ENCODE measurements around the gene EIF4G1. TPM values are rescaled to one million over a fixed set of nuclear protein-coding genes. Genes with fewer than 3 reads are reported as not detected.

EIF4G1 gene
- total and polyA plus RNA-seq, 2 of the 8 experiments (the other 6 are each of a cell fraction or from before 2014, with no cell fraction given): 318 to 473 TPM

DNA sequence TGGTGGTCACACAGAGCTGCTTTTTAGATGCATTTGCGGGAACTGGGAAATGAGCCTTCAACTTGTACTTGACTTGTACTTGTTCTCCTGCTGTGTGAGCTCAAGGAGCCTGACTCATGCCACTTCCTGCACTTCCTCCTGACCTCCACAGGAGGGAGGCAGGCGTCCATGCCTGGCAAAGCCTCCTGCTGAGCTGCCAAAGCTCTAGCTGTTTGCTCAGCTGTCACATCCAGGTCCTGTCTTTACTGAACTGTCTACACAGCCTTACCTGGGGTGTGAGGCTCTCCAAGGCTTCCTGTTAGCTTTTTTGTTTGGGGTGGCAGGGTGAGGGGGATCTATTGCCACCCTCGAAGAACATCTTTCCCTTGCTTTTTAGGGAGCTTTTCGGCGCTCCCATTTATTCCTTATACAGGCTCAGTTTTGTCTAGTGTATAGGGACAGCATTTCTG lies 57.2 kb downstream of the EIF4G1 start:
- no peak overlapping the region for H3K9ac ChIP-seq (replicated peaks in 1 of 4; ENCODE audit: extremely low read depth in 1 of 4, low read depth in 3 of 4, low read length in 3 of 4)
- POLR2A ChIA-PET (ENCODE audit: partially characterized antibody): interaction anchor here (0.7 to 4.2 kb wide), 10 partner anchors 10 to 185 kb away, joined by 3 to 32 read pairs (median 3); partner anchors contain the start of genes CLCN2, FAM131A and POLR2H
- peaks cover 2 to 12% of the 10 kb centered on the region in 2 experiments for H4K20me1 ChIP-seq (replicated peaks in 1 of 2; ENCODE audit: control insufficient read depth in 1 of 2, insufficient read depth in 2 of 2, low read length in 2 of 2)
- no peaks in the 10 kb centered on the region for H3K23me2 ChIP-seq (ENCODE audit: low read depth, low read length)
- no peaks in the 10 kb centered on the region for H3K9me3 ChIP-seq (ENCODE audit: insufficient read depth in 2 of 2, low read depth in 1 of 2, low read length in 1 of 2)
- H3K4me2 ChIP-seq (ENCODE audit: insufficient read depth in 1 of 2, low read depth in 2 of 2, low read length in 2 of 2): peak overlapping the region in 1 of 2 experiments; percentile 24; a peak in 1 of 4 replicates
- CTCF ChIA-PET (ENCODE audit: partially characterized antibody): interaction anchor here (0.5 to 11.5 kb wide), 51 partner anchors 8 to 444 kb away, joined by 3 to 223 read pairs (median 6); partner anchors contain the start of genes CHRD, CLCN2 and FAM131A
- no peaks in the 10 kb centered on the region for H3K79me1 ChIP-seq (ENCODE audit: low read depth, low read length)
- DNase-seq (ENCODE audit: low read depth in 1 of 2, low spot score in 2 of 2): peak; percentile 77 to 79
- no peak overlapping the region for H3K27ac ChIP-seq (ENCODE audit: low read depth, low read length)
- H3K4ac ChIP-seq (replicated peaks; ENCODE audit: insufficient read length, low read depth, low read length): no peak overlapping the region
- H2AK5ac ChIP-seq (ENCODE audit: low read depth, low read length): no peak overlapping the region
- H4K8ac ChIP-seq (ENCODE audit: extremely low read depth, insufficient read depth, low read length): no peak overlapping the region
- H3K79me2 ChIP-seq (ENCODE audit: control insufficient read depth in 1 of 2, insufficient read depth in 2 of 2, low read length in 2 of 2): no peaks in the 10 kb centered on the region
- no peak overlapping the region for H3K23ac ChIP-seq (ENCODE audit: insufficient read length)
- H3K56ac ChIP-seq (replicated peaks; ENCODE audit: insufficient read length, low read depth, low read length): no peak overlapping the region
- H3K4me1 ChIP-seq (replicated peaks in 1 of 4; ENCODE audit: control insufficient read depth in 3 of 4, insufficient read depth in 4 of 4, low read length in 3 of 4): peaks cover 3 to 8% (median 6%) of the 10 kb centered on the region in 4 experiments; a peak in 6 of 7 replicates
- no peak overlapping the region for H2BK120ac ChIP-seq (replicated peaks; ENCODE audit: low read depth, low read length)
- H4K5ac ChIP-seq (ENCODE audit: insufficient read length, low read depth, low read length): no peak overlapping the region
- H3K36me3 ChIP-seq (ENCODE audit: control insufficient read depth in 2 of 4, insufficient read depth in 4 of 4, low read length in 3 of 4): peaks cover 6 to 21% (median 17%) of the 10 kb centered on the region in 4 experiments; a peak in 7 of 8 replicates
- no peak overlapping the region for H2BK15ac ChIP-seq (ENCODE audit: low read length)
- H4K91ac ChIP-seq (replicated peaks; ENCODE audit: insufficient read length, low read length): no peak overlapping the region
- H2BK20ac ChIP-seq (ENCODE audit: low read length): no peak overlapping the region
- no peak overlapping the region for H2AFZ ChIP-seq (ENCODE audit: low read length)
- WGBS, 2 experiments (ENCODE audit: extremely low coverage in 1 of 2, insufficient coverage in 1 of 2, insufficient read length in 1 of 2, insufficient replicate concordance in 2 of 2, low coverage in 1 of 2, low lambda C conversion rate in 2 of 2, missing lambda C conversion rate in 1 of 2): 54% methylated on average over 5 of the region's 5 CpGs; no CpG with 5 or more reads in 1 of the 2 experiments
- H2BK12ac ChIP-seq (ENCODE audit: low read depth, low read length): no peak overlapping the region
- no peak overlapping the region for H3K18ac ChIP-seq (ENCODE audit: extremely low read depth, low read length)
- H3K4me3 ChIP-seq (ENCODE audit: extremely low read depth in 1 of 4, insufficient read depth in 2 of 4, low read depth in 3 of 4, low read length in 4 of 4): no peak overlapping the region
- H3K14ac ChIP-seq (ENCODE audit: insufficient read length): no peak overlapping the region
- FAIRE-seq: peak; percentile 81
- no peak overlapping the region for H2BK5ac ChIP-seq (ENCODE audit: low read depth, low read length)
- no peaks in the 10 kb centered on the region; a peak in 1 of 7 replicates for H3K27me3 ChIP-seq (replicated peaks in 1 of 4; ENCODE audit: control insufficient read depth in 3 of 4, extremely low read depth in 1 of 4, insufficient read depth in 3 of 4, low read length in 3 of 4)
- TF ChIP-seq, protein P1, sequence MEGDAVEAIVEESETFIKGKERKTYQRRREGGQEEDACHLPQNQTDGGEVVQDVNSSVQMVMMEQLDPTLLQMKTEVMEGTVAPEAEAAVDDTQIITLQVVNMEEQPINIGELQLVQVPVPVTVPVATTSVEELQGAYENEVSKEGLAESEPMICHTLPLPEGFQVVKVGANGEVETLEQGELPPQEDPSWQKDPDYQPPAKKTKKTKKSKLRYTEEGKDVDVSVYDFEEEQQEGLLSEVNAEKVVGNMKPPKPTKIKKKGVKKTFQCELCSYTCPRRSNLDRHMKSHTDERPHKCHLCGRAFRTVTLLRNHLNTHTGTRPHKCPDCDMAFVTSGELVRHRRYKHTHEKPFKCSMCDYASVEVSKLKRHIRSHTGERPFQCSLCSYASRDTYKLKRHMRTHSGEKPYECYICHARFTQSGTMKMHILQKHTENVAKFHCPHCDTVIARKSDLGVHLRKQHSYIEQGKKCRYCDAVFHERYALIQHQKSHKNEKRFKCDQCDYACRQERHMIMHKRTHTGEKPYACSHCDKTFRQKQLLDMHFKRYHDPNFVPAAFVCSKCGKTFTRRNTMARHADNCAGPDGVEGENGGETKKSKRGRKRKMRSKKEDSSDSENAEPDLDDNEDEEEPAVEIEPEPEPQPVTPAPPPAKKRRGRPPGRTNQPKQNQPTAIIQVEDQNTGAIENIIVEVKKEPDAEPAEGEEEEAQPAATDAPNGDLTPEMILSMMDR (IDR thresholded peaks at IDR 0.05; ENCODE audit: control extremely low read depth in 1 of 3, insufficient read depth in 1 of 3, low read depth in 1 of 3, low read length in 3 of 3): peak; percentile 91 to 97 (median 96)
- TF ChIP-seq YY1 (IDR thresholded peaks at IDR 0.05; ENCODE audit: low read depth, low read length): peak; percentile 76
- 0 out of 2 replicates have a peak, but pooled peaks have one; percentile 13 for TF ChIP-seq SRF (IDR thresholded peaks at IDR 0.05; ENCODE audit: low read depth, low read length)
- TF ChIP-seq SIN3A (conservative IDR thresholded peaks at IDR 0.05 in 1 of 2, IDR thresholded peaks at IDR 0.05 in 1 of 2; ENCODE audit: low read depth in 1 of 2, low read length in 2 of 2): peak; percentile 96 to 99; a peak in 3 of 4 replicates
- peak; percentile 72; the same call in 1 of the 2 replicates for TF ChIP-seq JUND (IDR thresholded peaks at IDR 0.05; ENCODE audit: low read length)
- no peak for TF ChIP-seq KDM5A (IDR thresholded peaks at IDR 0.05; ENCODE audit: low read length)
- TF ChIP-seq BACH1 (IDR thresholded peaks at IDR 0.05; ENCODE audit: low read length): peak; percentile 57; the same call in 1 of the 2 replicates
- TF ChIP-seq RXRA (IDR thresholded peaks at IDR 0.05; ENCODE audit: insufficient read depth, low read depth, low read length): no peak
- TF ChIP-seq RAD21 (IDR thresholded peaks at IDR 0.05 in 1 of 2, conservative IDR thresholded peaks at IDR 0.05 in 1 of 2; ENCODE audit: low read depth in 2 of 2, low read length in 2 of 2): peak; percentile 99
- no peak; the same call in 1 of the 2 replicates for TF ChIP-seq MAFK (IDR thresholded peaks at IDR 0.05; ENCODE audit: low read depth, low read length)

Data from H1 (cell line).